ENCODE data around the gene LPAR6.

Gene LPAR6

GRCh38 chr13:48415516-48415915 lies 2.6 kb upstream of the LPAR6 start:
- no peak for DNase-seq (ENCODE audit: low spot score)

- DNase-seq (ENCODE audit: low spot score), result no peak
Measured at GRCh38 chr13:48414501-48414900, 1.6 kb upstream of the LPAR6 start.

GRCh38 chr13:48411841-48412531 lies 927 bp downstream of the LPAR6 start:
- DNase-seq (ENCODE audit: low spot score), result no peak

GRCh38 chr13:48411147-48411794 lies 1.6 kb downstream of the LPAR6 start:
- DNase-seq (ENCODE audit: low spot score), result no peak

GRCh38 chr13:48410199-48410598 lies 2.7 kb downstream of the LPAR6 start:
- no peak for DNase-seq (ENCODE audit: low spot score)

GRCh38 chr13:48405875-48406274 lies 7.0 kb downstream of the LPAR6 start:
- DNase-seq (ENCODE audit: low spot score), result no peak

GRCh38 chr13:48404952-48405351 lies 8.0 kb downstream of the LPAR6 start:
- no peak for DNase-seq (ENCODE audit: low spot score)

GRCh38 chr13:48403913-48404312 lies 9.0 kb downstream of the LPAR6 start:
- no peak for DNase-seq (ENCODE audit: low spot score)

GRCh38 chr13:48403151-48403631 lies 9.7 kb downstream of the LPAR6 start:
- no peak for DNase-seq (ENCODE audit: low spot score)

GRCh38 chr13:48402325-48402932 lies 10.5 kb downstream of the LPAR6 start:
- no peak for DNase-seq (ENCODE audit: low spot score)

GRCh38 chr13:48401480-48401879 lies 11.4 kb downstream of the LPAR6 start:
- DNase-seq (ENCODE audit: low spot score), result no peak

GRCh38 chr13:48400850-48401291 lies 12.0 kb downstream of the LPAR6 start:
- DNase-seq (ENCODE audit: low spot score), result no peak

- no peak for DNase-seq (ENCODE audit: low spot score)
Measured at GRCh38 chr13:48400090-48400694, 12.7 kb downstream of the LPAR6 start.

- no peak for DNase-seq (ENCODE audit: low spot score)
Measured at GRCh38 chr13:48398450-48399095, 14.3 kb downstream of the LPAR6 start.

GRCh38 chr13:48397744-48398143 lies 15.2 kb downstream of the LPAR6 start:
- DNase-seq (ENCODE audit: low spot score), result no peak

GRCh38 chr13:48393698-48394085 lies 19.2 kb downstream of the LPAR6 start:
- no peak for DNase-seq (ENCODE audit: low spot score)

GRCh38 chr13:48393030-48393697 lies 19.7 kb downstream of the LPAR6 start:
- DNase-seq (ENCODE audit: low spot score), result no peak

- DNase-seq (ENCODE audit: low spot score), result no peak
Measured at GRCh38 chr13:48391257-48391656, 21.7 kb downstream of the LPAR6 start.

GRCh38 chr13:48386816-48387215 lies 26.1 kb downstream of the LPAR6 start:
- DNase-seq (ENCODE audit: low spot score), result no peak

GRCh38 chr13:48383384-48383783 lies 29.5 kb downstream of the LPAR6 start:
- DNase-seq (ENCODE audit: low spot score), result no peak

GRCh38 chr13:48380581-48380980 lies 32.3 kb downstream of the LPAR6 start:
- no peak for DNase-seq (ENCODE audit: low spot score)

GRCh38 chr13:48377857-48378256 lies 35.1 kb downstream of the LPAR6 start:
- no peak for DNase-seq (ENCODE audit: low spot score)

All from cerebellar cortex (tissue), 1 donor.